BJ (cell line): Measurements from ENCODE around the gene TTC3. TPM values are rescaled to one million over a fixed set of nuclear protein-coding genes. Genes with fewer than 3 reads are reported as not detected.
A peak's percentile ranks its signal among the peaks of the same experiment; 100 is the strongest.

Experiments
- CTCF ChIA-PET: fragments of 350-600 bp; formaldehyde crosslinking; extraction: SDS; loops from one replicate; lab custom pipeline; 2021; ENCODE audit warnings: antibody characterized with exemption, inconsistent platforms; lab: Yijun Ruan, JAX
- POLR2A ChIA-PET: fragments of 300-600 bp; sonication (Branson Sonifier 250); formaldehyde crosslinking; extraction: SDS; loops from one replicate; lab custom pipeline; 2021; ENCODE audit warnings: antibody characterized with exemption; lab: Charles Lee
- DNase-seq: peaks from one replicate; pipeline ENCODE4 v3.0.0-alpha.2; 2011; ENCODE audit warnings: low read depth
- H3K27me3 ChIP-seq: 2 replicates; pipeline ENCODE4 v1.6.0; 2011; ENCODE audit warnings: low read length; ENCODE audit not compliant: control insufficient read depth, insufficient read depth
- H3K36me3 ChIP-seq: 2 replicates; pipeline ENCODE4 v1.5.1; 2011; ENCODE audit warnings: low read length; ENCODE audit not compliant: control insufficient read depth, insufficient read depth
- H3K4me3 ChIP-seq: 2 replicates; pipeline ENCODE4 v1.5.1; 2011; ENCODE audit warnings: low read depth, mild to moderate bottlenecking, control low read depth, low read length
- polyA plus RNA-seq: library from polyadenylated mRNA; depleted of rRNA; stranded (reverse); fragments of >200 nt; gene quantifications from 2 replicates; pipeline ENCODE4 v1.2.3, GENCODE V29; 2011
- TF ChIP-seq, protein P1 (sequence below): IDR thresholded peaks from 2 replicates; pipeline ENCODE4 v1.5.1; 2011; ENCODE audit warnings: low read depth, mild to moderate bottlenecking, control low read depth, inconsistent platforms, low read length, moderate library complexity; ENCODE audit not compliant: insufficient read depth

TTC3 gene
- polyA plus RNA-seq, 1 experiment, result 108 TPM

DNA sequence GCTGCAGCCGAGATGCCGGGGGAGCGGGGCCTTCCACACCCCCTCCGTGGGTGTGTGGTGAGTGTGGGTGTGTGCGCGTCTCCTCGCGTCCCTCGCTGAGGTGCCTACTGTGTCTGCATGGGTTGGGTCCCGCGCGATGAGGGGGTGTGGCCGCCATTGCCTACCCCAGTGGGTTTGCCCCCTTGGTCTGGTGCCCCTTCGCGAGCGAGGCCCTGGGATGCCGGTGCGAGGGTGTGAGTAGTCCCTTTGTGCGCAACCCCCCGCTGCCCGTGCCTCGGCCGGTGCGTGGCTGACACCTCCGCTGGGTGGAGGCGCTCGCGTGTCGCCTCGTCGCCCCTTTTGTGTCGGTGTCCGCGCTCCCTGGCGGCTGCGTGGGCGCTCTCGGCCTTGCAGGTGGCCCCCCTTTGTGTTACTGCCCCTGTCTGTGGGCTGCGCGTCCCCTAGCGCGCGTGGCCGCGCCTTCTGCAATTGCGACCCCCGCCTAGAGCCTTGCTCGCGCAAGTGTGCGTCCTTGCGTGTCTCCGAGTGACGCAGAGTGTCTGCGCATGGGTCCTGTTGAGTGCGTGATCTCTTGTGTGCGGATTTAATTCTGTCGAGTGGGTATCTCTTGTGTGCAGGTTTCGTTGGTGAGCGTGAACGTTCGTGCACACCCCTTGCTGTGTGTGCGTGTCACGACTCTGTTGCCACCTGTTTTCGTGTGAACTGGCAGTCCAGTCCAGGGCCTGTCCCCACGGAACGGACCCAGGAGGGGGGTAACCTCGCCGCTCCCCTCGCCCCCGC is 553 bp downstream of the TTC3 start:
- CTCF ChIA-PET, result no interaction called here
- POLR2A ChIA-PET, result no interaction called here

DNA sequence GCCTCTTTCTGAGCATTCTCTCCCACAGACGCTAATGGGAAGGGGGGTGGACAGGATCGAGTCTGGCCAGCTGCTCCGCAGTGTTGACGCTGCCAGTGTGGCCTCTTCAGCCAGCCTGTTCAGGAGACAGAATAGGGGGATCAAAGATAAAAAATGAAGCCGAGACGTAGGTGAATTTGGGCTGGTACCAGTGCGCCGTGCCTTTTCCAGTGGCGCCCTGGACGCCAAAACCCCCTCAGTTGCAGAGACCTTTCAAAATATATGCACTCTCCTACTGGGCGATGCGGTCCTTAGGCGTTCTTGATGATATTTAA is 1.1 kb downstream of the TTC3 start:
- POLR2A ChIA-PET, result no interaction called here
- CTCF ChIA-PET, result interaction anchor here (0.6 kb wide), 1 partner anchor 294 kb away, joined by 3 read pairs; no protein-coding TSS in a partner anchor
- TF ChIP-seq, protein P1, sequence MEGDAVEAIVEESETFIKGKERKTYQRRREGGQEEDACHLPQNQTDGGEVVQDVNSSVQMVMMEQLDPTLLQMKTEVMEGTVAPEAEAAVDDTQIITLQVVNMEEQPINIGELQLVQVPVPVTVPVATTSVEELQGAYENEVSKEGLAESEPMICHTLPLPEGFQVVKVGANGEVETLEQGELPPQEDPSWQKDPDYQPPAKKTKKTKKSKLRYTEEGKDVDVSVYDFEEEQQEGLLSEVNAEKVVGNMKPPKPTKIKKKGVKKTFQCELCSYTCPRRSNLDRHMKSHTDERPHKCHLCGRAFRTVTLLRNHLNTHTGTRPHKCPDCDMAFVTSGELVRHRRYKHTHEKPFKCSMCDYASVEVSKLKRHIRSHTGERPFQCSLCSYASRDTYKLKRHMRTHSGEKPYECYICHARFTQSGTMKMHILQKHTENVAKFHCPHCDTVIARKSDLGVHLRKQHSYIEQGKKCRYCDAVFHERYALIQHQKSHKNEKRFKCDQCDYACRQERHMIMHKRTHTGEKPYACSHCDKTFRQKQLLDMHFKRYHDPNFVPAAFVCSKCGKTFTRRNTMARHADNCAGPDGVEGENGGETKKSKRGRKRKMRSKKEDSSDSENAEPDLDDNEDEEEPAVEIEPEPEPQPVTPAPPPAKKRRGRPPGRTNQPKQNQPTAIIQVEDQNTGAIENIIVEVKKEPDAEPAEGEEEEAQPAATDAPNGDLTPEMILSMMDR, result no peak
- peak overlapping the region; percentile 96 for H3K4me3 ChIP-seq
- DNase-seq, result no peak
- H3K36me3 ChIP-seq, result no peaks in the 10 kb centered on the region
- H3K27me3 ChIP-seq, result no peaks in the 10 kb centered on the region

More for the DNA sequence above, 553 bp downstream of the TTC3 start:
- TF ChIP-seq, protein P1, result peak; percentile 33
- H3K27me3 ChIP-seq, result no peaks in the 10 kb centered on the region
- H3K4me3 ChIP-seq, result peak overlapping the region; percentile 96
- no peak for DNase-seq
- H3K36me3 ChIP-seq, result no peaks in the 10 kb centered on the region

DNA sequence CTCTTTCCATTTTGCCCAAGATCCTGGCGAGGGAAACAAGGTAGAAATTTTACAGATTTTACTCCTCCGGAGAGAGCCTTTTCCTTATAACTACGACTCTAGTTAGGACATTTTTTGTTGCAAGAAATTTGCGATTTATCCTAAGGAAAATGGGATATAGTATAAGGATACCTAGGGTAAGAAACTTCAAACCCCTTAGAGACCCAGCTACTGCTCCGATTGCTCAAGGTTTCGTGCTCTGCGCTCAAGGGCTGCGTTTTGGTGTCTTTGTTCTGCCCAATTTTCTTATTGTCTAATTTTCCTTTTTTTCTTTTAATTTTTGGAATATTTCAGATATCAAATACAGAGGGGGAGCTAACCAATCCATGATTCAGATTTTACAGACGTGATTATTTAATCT is 1.5 kb downstream of the TTC3 start:
- CTCF ChIA-PET, result interaction anchor here (0.6 kb wide), 1 partner anchor 293 kb away, joined by 3 read pairs; no protein-coding TSS in a partner anchor
- H3K4me3 ChIP-seq, result peak overlapping the region; percentile 96
- no peaks in the 10 kb centered on the region for H3K27me3 ChIP-seq
- TF ChIP-seq, protein P1, result no peak
- H3K36me3 ChIP-seq, result no peaks in the 10 kb centered on the region
- DNase-seq, result no peak
- POLR2A ChIA-PET, result no interaction called here

DNA sequence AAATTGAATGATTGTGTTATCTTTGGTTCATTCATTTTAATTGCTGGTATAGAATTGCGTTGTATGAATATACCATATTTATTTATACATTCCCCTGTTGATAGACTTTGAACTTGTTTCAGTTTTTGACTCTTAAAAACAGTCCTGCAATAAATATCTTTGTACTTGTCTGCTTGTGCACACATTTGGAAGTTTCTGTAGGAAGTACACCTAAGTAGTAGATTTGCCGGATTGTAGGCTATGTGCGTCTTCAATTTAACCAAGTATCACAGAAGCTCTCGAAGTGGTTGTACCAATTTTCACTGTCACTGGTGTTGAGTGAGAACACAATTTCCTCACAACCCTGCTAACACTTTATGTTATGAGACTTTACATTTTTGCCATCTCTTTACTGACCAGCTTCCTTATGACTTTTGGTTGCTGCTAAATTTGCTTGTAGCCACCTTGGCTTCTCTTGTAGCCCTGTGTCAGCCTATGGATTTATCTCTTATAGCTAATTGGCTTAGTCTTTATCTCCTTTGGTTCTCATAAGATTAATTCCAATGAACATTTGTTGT is 2.2 kb downstream of the TTC3 start:
- H3K4me3 ChIP-seq, result no peak overlapping the region
- CTCF ChIA-PET, result interaction anchor here (0.7 kb wide), 1 partner anchor 86 kb away, joined by 3 read pairs; no protein-coding TSS in a partner anchor

More for the DNA sequence above, 2.2 kb downstream of the TTC3 start:
- POLR2A ChIA-PET, result no interaction called here
- Histone ChIP-seq H3K36me3 (no peaks in the 10 kb centered on the region), H3K27me3 (no peaks in the 10 kb centered on the region)
- TF ChIP-seq, protein P1, result no peak
- DNase-seq, result no peak
